Measurements from ENCODE around the gene RTP5.
"Not testable (repeated sequence)": the region's sequence is repeated elsewhere in the genome, so short reads cannot be mapped to it uniquely, and the experiment has no call there.

RTP5 gene

DNA sequence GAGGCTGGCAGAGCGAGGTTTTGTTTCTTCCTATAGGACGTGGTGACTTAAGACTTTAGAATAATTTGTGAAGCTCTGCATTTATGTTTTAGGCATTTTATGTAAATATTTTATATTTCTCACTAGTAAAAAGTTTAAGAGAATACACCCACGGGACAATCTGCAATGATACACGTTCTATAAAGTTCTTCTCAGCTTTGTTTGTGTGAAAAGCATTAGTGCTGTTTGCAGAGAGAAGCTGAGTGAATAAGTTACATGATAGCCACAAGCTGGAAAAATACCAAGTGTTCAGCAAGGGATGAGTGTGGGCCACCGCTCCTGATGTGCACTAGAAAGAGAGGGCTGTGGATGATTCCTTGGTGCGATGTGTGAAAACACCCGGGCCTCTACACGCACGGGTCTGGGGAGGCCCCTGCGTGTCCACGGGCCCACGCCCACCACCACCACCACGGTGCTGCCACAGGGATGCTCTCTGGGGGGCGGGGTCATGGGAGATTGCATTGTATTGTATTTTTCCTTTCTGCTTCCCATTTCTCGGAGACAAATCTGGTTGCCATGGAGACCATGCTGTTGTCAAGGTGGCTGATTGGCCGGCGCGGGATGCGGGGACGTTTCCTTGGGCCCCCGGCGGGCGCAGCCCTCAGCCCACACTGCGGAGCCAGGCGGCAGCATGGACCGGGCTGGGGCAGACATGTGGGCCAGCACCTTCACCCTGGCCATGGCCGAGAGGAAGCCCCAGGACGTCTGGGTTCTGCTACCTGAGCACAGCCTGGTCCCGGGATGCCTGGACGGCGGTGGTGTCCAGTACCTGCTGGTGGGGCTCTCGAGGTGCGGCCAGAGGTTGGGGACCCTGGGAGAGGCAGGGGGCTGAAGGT lies at the start of gene RTP5:
Gene RTP5 (plus strand): TSS at position 643 of the 875 bp plus-strand sequence. CDS start 28 bp downstream, at position 671.
- Histone ChIP-seq H3K36me3 (ENCODE audit: control insufficient read depth in 5 of 5, insufficient read depth in 5 of 5, low read length in 5 of 5) (no peaks in the 10 kb centered on the region), H3K9me3 (ENCODE audit: control insufficient read depth in 5 of 5, low read length in 5 of 5) (no peaks in the 10 kb centered on the region), H3K27ac (ENCODE audit: low read depth, low read length) (no peak within 1 kb of the TSS), H3K27me3 (ENCODE audit: control insufficient read depth in 5 of 5, insufficient read depth in 4 of 5, low read length in 5 of 5) (peaks cover 14 to 46% (median 40%) of the 10 kb centered on the region in 5 donors), H3K9ac (ENCODE audit: low read length in 5 of 5) (no peak within 1 kb of the TSS), H3K4me1 (ENCODE audit: control insufficient read depth in 5 of 5, insufficient read depth in 5 of 5, low read length in 5 of 5) (peaks cover 0 to 2% (median 0%) of the 10 kb centered on the region in 5 donors), H3K4me3 (ENCODE audit: low read depth in 1 of 5, low read length in 5 of 5) (no peak within 1 kb of the TSS)

DNA sequence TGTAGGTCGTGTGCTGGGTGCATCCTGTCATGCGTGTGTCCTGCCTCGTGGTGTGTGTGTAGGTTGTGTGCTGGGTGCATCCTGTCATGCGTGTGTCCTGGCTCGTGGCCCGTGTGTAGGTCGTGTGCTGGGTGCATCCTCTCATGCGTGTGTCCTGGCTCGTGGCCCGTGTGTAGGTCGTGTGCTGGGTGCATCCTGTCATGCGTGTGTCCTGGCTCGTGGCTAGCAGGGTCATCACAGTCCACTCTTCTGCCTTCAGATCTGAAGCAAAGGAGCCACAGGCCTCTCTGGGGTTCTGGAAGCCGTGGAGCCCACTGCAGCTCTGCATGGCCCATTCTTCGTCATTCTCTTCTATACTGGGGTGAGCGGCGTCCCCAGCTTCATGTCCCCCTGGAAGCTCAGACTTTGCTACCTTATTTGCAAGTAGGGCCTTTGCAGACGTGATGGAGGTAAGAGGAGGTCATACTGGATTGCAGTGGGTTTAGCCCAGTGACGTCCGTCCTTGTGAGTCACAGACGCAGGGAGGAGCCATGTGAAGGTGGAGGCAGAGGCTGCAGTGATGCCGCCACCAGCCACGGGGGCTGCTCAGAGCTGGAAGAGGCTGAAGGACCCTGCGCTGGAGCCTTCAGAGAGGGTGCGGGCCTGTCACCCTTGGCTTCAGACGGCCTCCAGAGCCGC lies 49.4 kb upstream of the RTP5 start:
- H3K27me3 ChIP-seq (ENCODE audit: control insufficient read depth in 5 of 5, insufficient read depth in 4 of 5, low read length in 5 of 5): peaks cover 0 to 22% (median 12%) of the 10 kb centered on the region in 5 donors
- not testable (repeated sequence) for H3K27ac ChIP-seq (ENCODE audit: low read depth, low read length); H3K4me3 ChIP-seq (ENCODE audit: low read depth in 1 of 5, low read length in 5 of 5); H3K9me3 ChIP-seq (ENCODE audit: control insufficient read depth in 5 of 5, low read length in 5 of 5); H3K9ac ChIP-seq (ENCODE audit: low read length in 5 of 5); H3K36me3 ChIP-seq (ENCODE audit: control insufficient read depth in 5 of 5, insufficient read depth in 5 of 5, low read length in 5 of 5)
- H3K4me1 ChIP-seq (ENCODE audit: control insufficient read depth in 5 of 5, insufficient read depth in 5 of 5, low read length in 5 of 5): peaks cover 0 to 20% (median 7%) of the 10 kb centered on the region in 5 donors

DNA sequence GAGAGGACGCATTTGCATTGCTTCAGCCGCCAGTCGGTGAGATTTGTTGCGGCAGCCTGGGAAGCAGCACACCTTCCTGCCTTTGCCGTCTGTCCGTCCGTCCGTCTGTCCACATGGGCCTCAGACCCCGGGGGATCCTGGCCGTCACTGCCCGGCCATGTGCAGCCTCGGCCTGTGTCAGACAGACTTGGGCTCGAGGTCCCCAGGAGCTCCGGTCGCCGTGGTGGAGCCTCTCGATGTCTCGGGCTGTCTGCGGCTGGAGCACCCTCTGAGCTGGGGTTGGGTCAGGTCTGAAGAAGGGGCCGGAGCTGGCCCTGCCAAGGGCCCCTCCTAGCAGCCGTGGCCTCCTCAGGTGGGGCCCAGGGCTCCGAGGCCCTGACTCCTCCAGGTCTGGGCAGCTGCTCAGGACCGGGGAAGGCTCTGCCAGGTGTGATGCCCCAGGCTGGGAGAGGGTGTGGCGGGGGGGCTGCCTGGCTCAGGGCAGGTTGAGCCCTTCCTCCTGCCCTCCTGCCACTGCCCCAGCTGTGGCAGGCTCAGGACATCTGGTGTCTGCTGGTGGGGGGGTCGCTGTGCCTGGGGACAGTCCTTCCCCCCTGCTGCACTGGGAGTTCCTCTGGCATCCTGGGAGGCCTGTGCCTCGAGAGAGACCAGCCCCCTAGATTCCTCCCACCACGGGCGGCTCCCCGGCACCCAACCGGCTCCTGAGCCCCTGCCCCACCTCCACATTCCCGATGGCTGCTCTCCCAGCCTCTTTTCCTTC lies 48.7 kb upstream of the RTP5 start:
- no peak overlapping the region for H3K9ac ChIP-seq (ENCODE audit: low read length in 5 of 5)
- peaks cover 0 to 21% (median 12%) of the 10 kb centered on the region in 5 donors for H3K27me3 ChIP-seq (ENCODE audit: control insufficient read depth in 5 of 5, insufficient read depth in 4 of 5, low read length in 5 of 5)
- no peaks in the 10 kb centered on the region for H3K36me3 ChIP-seq (ENCODE audit: control insufficient read depth in 5 of 5, insufficient read depth in 5 of 5, low read length in 5 of 5)
- peak overlapping the region in 2 of 5 donors; percentile 47 to 59 for H3K4me3 ChIP-seq (ENCODE audit: low read depth in 1 of 5, low read length in 5 of 5)
- peaks cover 0 to 20% (median 7%) of the 10 kb centered on the region in 5 donors for H3K4me1 ChIP-seq (ENCODE audit: control insufficient read depth in 5 of 5, insufficient read depth in 5 of 5, low read length in 5 of 5)
- peaks cover 0 to 2% (median 0%) of the 10 kb centered on the region in 5 donors for H3K9me3 ChIP-seq (ENCODE audit: control insufficient read depth in 5 of 5, low read length in 5 of 5)
- H3K27ac ChIP-seq (ENCODE audit: low read depth, low read length): no peak overlapping the region

DNA sequence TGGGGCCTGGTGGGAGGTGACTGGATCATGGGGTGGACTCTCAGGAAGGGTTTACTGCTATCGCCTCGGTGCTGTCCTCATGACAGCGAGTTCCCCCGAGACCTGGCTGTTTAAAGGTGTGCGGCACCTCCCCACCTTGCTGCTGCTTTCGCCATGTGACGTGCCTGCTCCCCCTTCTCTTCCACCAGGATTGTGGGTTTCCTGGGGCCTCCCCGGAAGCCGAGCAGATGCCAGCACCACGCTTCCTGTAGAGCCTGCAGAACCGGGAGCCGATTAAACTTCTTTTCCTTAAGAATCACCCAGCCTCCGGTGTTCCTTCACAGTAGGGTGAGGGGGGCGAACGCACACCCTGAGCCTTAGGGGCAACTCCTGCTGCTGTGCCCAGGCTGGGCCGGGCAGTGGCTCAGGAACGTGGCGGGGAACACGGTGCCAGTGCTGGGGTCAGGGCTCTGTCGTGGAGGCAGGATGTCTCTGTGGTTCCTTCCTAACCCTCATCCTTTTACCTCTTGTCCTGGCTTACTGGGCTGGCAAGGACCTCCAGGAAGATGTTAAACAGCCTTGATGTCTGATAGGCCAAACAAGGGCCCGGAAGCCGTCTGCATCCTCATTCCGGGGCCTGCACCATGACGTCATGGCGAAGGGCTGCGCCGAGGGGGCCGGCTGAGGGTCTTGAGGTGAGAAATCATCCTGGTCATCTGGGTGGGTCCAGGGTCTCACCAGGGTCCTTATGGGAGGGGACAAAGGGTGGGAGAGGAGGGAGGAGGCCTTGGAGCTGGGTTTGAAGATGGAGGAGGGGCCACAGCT lies 47.9 kb upstream of the RTP5 start:
- peaks cover 0 to 20% (median 7%) of the 10 kb centered on the region in 5 donors for H3K4me1 ChIP-seq (ENCODE audit: control insufficient read depth in 5 of 5, insufficient read depth in 5 of 5, low read length in 5 of 5)
- no peak overlapping the region for H3K27ac ChIP-seq (ENCODE audit: low read depth, low read length)
- peaks cover 0 to 3% (median under 1%) of the 10 kb centered on the region in 5 donors for H3K9me3 ChIP-seq (ENCODE audit: control insufficient read depth in 5 of 5, low read length in 5 of 5)
- H3K27me3 ChIP-seq (ENCODE audit: control insufficient read depth in 5 of 5, insufficient read depth in 4 of 5, low read length in 5 of 5): peaks cover 0 to 18% (median 12%) of the 10 kb centered on the region in 5 donors
- peak overlapping the region in 4 of 5 donors; percentile 6 to 59 (median 38) for H3K4me3 ChIP-seq (ENCODE audit: low read depth in 1 of 5, low read length in 5 of 5)
- no peak overlapping the region for H3K9ac ChIP-seq (ENCODE audit: low read length in 5 of 5)
- no peaks in the 10 kb centered on the region for H3K36me3 ChIP-seq (ENCODE audit: control insufficient read depth in 5 of 5, insufficient read depth in 5 of 5, low read length in 5 of 5)

DNA sequence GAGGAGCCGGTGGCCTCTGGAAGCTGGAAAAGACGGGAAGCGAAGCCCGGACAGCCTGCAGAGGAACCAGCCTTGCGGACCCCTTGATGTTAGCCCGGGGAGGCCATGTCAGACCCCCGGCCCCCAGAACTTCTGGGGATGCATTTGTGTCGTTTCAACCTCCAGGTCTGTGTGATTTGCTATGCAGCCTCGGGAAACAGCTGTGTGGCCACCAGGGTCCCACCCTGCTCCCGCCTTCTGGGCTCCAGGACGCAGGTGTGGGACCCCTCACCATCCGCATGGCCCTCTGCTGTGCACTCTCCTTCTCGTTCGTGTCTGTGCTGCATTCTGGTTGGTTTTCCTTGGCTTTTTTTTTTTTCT lies 47.3 kb upstream of the RTP5 start:
- no peak overlapping the region for H3K27ac ChIP-seq (ENCODE audit: low read depth, low read length)
- H3K4me1 ChIP-seq (ENCODE audit: control insufficient read depth in 5 of 5, insufficient read depth in 5 of 5, low read length in 5 of 5): peaks cover 0 to 19% (median 6%) of the 10 kb centered on the region in 5 donors
- no peaks in the 10 kb centered on the region for H3K36me3 ChIP-seq (ENCODE audit: control insufficient read depth in 5 of 5, insufficient read depth in 5 of 5, low read length in 5 of 5)
- H3K9ac ChIP-seq (ENCODE audit: low read length in 5 of 5): no peak overlapping the region
- H3K9me3 ChIP-seq (ENCODE audit: control insufficient read depth in 5 of 5, low read length in 5 of 5): peaks cover 3 to 8% (median 6%) of the 10 kb centered on the region in 5 donors
- H3K27me3 ChIP-seq (ENCODE audit: control insufficient read depth in 5 of 5, insufficient read depth in 4 of 5, low read length in 5 of 5): peaks cover 3 to 18% (median 12%) of the 10 kb centered on the region in 5 donors
- H3K4me3 ChIP-seq (ENCODE audit: low read depth in 1 of 5, low read length in 5 of 5): peak overlapping the region in 2 of 5 donors; percentile 47 to 59

DNA sequence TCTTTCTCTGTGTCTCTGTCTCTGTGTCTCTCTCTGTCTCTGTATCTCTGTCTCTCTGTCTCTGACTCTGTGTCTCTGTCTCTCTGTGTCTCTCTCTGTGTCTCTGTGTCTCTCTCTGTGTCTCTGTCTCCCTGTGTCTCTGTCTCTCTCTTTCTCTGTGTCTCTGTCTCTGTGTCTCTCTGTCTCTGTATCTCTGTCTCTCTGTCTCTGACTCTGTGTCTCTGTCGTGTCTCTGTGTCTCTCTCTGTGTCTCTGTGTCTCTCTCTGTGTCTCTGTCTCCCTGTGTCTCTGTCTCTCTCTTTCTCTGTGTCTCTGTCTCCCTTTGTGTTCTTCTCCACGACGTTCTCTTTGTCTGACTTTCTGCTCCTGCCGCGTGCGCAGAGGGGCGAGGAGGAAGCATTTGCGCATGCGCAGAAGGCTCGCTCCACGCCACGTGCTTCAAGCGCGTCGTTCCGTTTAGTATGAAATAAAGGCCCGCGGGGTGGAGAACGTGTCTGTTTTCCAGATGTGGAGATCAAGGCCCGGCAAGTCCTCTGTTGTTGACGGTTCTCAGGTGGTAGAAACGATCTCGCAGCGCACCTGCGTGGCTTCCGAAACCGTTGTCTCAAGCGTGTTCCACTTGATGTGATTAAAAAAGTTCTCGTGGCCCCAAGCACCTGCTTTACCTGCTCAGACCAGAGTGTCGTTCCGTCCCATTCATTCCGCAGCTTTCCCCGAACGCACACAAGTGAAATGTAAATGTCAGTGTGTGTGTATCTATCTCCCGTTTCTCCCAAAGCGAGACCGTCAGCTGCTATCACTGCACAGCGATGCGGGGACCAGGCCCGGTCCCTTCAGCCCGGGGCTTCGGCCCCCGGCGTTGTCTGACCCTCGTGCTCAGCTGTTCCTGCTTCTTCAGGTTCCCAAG lies 45.7 kb upstream of the RTP5 start:
- H3K9ac ChIP-seq (ENCODE audit: low read length in 5 of 5); H3K27ac ChIP-seq (ENCODE audit: low read depth, low read length); H3K4me3 ChIP-seq (ENCODE audit: low read depth in 1 of 5, low read length in 5 of 5); H3K36me3 ChIP-seq (ENCODE audit: control insufficient read depth in 5 of 5, insufficient read depth in 5 of 5, low read length in 5 of 5): not testable (repeated sequence)
- Histone ChIP-seq H3K27me3 (ENCODE audit: control insufficient read depth in 5 of 5, insufficient read depth in 4 of 5, low read length in 5 of 5) (peaks cover 3 to 18% (median 12%) of the 10 kb centered on the region in 5 donors), H3K9me3 (ENCODE audit: control insufficient read depth in 5 of 5, low read length in 5 of 5) (peaks cover 3 to 11% (median 9%) of the 10 kb centered on the region in 5 donors), H3K4me1 (ENCODE audit: control insufficient read depth in 5 of 5, insufficient read depth in 5 of 5, low read length in 5 of 5) (peaks cover 0 to 16% (median 0%) of the 10 kb centered on the region in 5 donors)

DNA sequence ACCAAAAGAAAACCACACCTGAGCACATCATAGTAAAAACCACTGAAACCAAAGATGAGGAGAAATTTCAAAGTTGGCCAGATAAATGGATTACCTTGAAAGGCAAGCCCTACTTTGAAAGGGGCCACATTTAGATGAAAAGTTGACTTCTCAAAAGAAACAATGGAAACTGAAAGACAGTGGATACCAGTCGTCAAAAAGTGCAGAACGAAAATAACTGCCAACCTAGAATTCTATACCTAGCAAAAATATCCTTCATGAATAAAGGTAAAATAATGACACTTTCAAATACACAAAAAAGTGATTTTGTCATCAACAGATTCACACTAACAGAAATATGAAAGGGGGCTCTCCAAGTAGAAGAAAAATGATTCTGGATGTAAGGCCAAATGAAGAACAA lies 42.1 kb upstream of the RTP5 start:
- H3K27ac ChIP-seq (ENCODE audit: low read depth, low read length): no peak overlapping the region
- H3K4me1 ChIP-seq (ENCODE audit: control insufficient read depth in 5 of 5, insufficient read depth in 5 of 5, low read length in 5 of 5): peaks cover 0 to under 1% (median 0%) of the 10 kb centered on the region in 5 donors
- H3K9ac ChIP-seq (ENCODE audit: low read length in 5 of 5): no peak overlapping the region
- no peak overlapping the region for H3K4me3 ChIP-seq (ENCODE audit: low read depth in 1 of 5, low read length in 5 of 5)
- no peaks in the 10 kb centered on the region for H3K36me3 ChIP-seq (ENCODE audit: control insufficient read depth in 5 of 5, insufficient read depth in 5 of 5, low read length in 5 of 5)
- peaks cover 3 to 19% (median 12%) of the 10 kb centered on the region in 5 donors for H3K9me3 ChIP-seq (ENCODE audit: control insufficient read depth in 5 of 5, low read length in 5 of 5)
- peaks cover 0 to 5% (median 4%) of the 10 kb centered on the region in 5 donors for H3K27me3 ChIP-seq (ENCODE audit: control insufficient read depth in 5 of 5, insufficient read depth in 4 of 5, low read length in 5 of 5)

DNA sequence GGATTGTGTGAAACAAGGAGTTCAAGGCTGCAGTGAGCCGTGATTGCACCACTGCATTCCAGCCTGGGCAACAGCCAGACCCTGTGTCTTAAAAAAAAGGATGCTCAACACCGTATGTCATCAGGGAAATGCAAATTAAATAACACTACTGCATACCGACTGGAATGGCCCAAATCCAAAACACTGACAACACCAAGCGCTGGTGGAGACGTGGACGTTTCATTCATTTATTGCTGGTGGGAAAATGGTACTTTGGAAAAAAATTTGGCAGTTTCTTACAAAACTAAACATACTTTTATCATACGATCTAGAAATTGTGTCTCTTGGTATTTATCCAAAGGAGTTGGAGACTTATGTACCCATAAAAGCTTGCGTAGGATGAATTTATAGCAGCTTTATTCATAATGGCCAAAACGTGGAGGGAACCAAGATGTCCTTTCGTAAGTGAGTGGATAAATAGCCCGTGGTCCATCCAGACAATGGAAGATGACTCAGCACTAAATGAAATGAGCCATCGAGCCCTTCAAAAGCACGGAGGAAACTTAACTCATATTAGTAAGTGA lies 36.3 kb upstream of the RTP5 start:
- H3K9me3 ChIP-seq (ENCODE audit: control insufficient read depth in 5 of 5, low read length in 5 of 5): peaks cover 0 to 10% (median 3%) of the 10 kb centered on the region in 5 donors
- no peak overlapping the region for H3K9ac ChIP-seq (ENCODE audit: low read length in 5 of 5)
- H3K27ac ChIP-seq (ENCODE audit: low read depth, low read length): no peak overlapping the region
- no peaks in the 10 kb centered on the region for H3K27me3 ChIP-seq (ENCODE audit: control insufficient read depth in 5 of 5, insufficient read depth in 4 of 5, low read length in 5 of 5)
- H3K36me3 ChIP-seq (ENCODE audit: control insufficient read depth in 5 of 5, insufficient read depth in 5 of 5, low read length in 5 of 5): no peaks in the 10 kb centered on the region
- no peak overlapping the region for H3K4me3 ChIP-seq (ENCODE audit: low read depth in 1 of 5, low read length in 5 of 5)
- no peaks in the 10 kb centered on the region for H3K4me1 ChIP-seq (ENCODE audit: control insufficient read depth in 5 of 5, insufficient read depth in 5 of 5, low read length in 5 of 5)
